Epidermal melanocyte (primary cell): ENCODE data around the gene LOXHD1.

Experiments used
- DNase-seq: peaks from one replicate; pipeline ENCODE4 v3.0.0; 2011; ENCODE audit warnings: low spot score; ENCODE audit not compliant: insufficient read length

LOXHD1 gene

DNA sequence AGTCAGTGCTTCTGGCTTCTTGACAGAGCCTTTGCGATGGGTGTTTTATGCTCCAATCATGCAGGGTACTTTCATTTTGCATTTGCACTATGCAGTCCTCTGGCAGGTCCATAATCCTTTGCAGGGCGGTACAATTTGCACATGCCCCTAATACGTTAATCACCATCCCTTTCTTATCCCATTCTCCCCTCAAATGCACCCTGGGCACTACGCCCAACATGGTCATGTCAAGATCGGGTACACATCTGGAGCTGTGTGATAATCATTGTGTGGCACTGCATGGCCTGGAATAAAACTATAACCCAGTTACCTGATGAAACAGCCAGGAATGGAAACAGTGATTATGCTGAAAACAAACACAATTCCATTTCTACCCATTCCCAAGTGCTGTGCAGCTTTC lies 27.7 kb downstream of the LOXHD1 start:
- no peak for DNase-seq

- no peak for DNase-seq
Measured at GRCh38 chr18:46628206-46628605, 28.8 kb downstream of the LOXHD1 start.

GRCh38 chr18:46627136-46627535 lies 29.9 kb downstream of the LOXHD1 start:
- no peak for DNase-seq

- DNase-seq, result no peak
Measured at GRCh38 chr18:46625069-46625468, 32.0 kb downstream of the LOXHD1 start.

DNA sequence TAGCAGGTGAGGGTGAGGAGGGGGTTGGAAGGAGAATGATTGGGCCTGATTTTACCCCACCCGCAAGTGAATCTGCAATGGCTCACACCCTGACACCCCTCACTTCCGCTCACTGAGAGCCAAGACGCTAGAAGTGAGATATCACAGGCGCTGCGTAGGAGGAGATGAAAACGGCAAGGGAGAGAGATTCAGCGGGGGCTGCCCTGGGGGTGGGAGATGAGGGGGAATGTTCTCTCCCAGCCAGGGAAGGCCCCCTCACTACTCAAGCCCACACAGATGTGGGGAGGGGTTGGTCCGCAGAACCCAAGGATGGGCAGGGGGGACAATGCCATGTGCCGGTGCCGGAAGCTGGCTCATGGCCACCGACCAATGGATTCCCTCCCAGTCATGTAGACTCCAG lies 32.9 kb downstream of the LOXHD1 start:
- no peak for DNase-seq

GRCh38 chr18:46623541-46623940 lies 33.5 kb downstream of the LOXHD1 start:
- no peak for DNase-seq

GRCh38 chr18:46622999-46623398 lies 34.0 kb downstream of the LOXHD1 start:
- DNase-seq, result no peak

DNA sequence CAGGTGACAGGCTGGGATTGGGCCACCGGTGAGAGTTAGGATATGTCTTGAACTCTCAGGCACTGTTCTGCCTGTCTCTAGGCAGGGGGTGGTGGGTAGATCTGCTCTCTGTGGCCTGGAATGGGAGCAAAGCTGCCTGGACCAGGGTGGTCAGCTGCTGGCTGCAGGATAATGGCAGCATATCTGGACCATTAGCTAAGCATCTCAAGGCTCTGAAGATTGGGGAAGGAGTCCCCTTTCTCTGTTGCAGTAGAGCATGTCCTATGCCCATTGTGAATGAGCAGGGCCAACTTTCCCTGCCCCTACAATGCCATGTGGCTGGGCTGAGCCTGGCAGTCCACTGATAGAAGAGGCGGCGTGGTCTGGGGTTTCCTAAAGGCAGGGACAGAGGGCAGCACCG lies 34.6 kb downstream of the LOXHD1 start:
- DNase-seq, result no peak

- no peak for DNase-seq
Measured at GRCh38 chr18:46621871-46622270, 35.1 kb downstream of the LOXHD1 start.

GRCh38 chr18:46621111-46621766 lies 35.8 kb downstream of the LOXHD1 start:
- no peak for DNase-seq

DNA sequence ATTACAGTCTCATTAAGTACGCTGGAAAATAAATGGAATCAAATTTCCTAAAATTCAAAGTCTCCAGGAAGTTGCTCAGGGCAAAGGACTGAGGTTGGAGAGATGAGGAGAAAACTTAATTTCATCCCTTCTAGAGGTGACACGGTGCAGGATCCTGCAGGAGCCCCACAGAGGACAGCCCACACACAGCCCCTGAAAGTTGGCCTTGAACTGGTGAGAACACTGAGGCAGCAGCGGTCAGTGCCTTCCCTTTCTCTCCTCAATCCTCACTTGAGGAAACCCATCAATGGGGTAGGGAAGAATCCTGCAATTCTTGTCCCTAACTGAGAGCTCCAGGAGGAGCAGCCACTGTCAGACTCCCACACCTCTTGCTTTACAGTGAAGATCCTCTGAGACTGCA lies 37.5 kb downstream of the LOXHD1 start:
- DNase-seq, result no peak

DNA sequence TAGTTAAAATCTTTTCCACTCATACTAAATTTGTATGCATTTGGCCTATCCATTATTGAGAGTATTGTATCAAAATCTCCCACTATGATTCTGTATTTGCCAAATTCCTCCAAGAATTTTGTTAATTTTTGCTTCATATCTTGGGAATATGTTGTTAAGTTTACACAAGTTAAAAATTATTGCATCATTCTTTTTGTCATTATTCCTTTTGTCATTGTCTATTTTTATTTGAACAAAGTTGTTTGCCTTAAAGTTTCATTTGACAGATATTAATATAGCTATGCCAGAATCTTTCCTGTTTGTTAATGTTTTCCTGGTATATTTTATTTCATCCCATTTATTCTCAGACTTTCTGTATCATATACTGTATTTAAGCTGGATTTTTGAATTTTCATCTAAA lies 41.3 kb downstream of the LOXHD1 start:
- no peak for DNase-seq

DNA sequence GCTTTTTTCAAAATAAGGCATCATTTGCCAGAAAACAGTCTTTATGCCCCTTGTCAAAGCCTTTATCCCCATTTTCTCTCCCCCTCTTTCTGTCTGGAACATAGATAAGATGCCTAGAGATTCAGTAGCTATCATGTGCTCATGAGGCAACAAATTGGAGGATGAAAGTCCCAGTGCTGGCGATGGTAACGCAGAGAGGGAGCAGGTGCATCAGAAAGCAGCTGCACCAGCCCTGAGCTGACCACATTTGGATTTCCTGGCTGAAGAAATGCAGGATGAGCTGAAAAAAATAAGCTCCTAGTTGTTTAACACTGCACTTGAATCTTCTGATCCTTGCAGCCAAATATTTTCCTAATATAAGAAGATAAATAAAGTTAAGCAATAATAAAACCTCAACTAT lies 48.0 kb downstream of the LOXHD1 start:
- DNase-seq, result no peak

DNA sequence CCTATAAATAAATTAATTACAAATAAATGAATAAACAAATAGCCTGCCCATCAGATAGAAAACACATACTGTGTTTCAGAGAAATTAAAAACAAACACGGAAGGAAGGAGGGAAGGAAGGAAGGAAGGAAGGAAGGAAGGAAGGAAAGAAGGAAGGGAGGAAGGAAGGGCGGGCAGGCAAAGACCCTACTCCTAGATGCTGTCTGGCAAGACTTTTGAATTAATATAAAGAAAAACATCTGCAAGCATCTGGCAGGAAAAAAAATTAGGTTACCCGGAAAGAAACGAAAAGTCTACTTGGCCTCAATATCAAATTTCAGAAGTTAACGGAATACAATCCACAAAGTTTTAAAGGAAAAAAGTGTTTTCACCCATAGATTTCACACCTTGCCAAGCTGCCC lies 49.1 kb downstream of the LOXHD1 start:
- DNase-seq, result no peak

DNA sequence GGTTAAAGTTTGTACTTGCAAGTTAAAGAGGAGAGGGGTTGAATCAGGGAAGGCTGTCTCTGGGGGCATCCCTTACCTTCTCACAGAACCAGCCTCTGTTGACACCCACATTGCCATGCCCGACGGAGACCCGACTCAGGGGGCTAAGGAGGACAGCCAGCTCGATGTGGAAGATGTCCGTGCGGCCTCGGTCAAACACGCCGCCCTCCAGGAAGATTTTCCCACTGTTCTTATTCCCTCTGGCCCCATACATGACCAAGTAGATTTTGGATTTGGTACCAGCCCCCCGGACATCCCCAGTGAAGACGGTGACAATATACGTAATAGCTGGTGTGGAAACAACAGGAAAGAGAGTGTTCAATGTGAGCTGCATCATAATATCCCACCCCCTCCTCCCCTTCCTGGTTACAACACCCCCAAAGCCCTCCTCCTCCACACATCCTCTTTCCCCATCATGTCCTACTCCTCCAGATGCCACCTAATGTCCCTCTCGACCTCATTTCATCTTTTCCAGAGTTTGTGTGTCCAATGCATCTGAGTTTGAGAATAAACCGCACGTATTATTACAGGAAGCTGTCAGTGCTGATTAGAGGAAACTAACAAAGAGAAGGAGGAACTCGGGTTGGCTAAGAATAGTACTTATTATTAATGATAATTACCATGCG lies 55.7 kb downstream of the LOXHD1 start:
- DNase-seq, result no peak

GRCh38 chr18:46596119-46596518 lies 60.9 kb downstream of the LOXHD1 start:
- DNase-seq, result no peak

GRCh38 chr18:46591783-46592391 lies 65.1 kb downstream of the LOXHD1 start:
- no peak for DNase-seq

DNA sequence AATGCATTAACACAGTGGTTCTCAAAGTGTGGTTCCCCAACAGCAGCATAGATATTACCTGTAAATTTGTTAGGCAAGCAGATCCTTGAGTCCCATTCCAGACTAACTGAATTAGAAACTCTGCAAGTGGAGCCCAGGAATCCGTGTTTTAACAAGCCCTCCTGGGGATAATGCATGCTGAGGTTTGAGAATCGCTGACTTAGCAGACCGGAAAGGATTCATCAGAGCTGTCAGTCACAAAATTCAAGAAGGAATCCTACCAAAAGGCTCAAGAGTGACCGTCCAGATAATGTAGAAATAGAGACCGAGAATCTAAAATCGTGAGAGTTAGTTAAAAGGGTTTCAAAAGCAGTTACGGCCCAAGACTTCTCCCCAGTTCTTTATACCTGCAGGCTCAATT lies 66.9 kb downstream of the LOXHD1 start:
- DNase-seq, result no peak

- no peak for DNase-seq
Measured at GRCh38 chr18:46588971-46589660, 67.9 kb downstream of the LOXHD1 start.

DNA sequence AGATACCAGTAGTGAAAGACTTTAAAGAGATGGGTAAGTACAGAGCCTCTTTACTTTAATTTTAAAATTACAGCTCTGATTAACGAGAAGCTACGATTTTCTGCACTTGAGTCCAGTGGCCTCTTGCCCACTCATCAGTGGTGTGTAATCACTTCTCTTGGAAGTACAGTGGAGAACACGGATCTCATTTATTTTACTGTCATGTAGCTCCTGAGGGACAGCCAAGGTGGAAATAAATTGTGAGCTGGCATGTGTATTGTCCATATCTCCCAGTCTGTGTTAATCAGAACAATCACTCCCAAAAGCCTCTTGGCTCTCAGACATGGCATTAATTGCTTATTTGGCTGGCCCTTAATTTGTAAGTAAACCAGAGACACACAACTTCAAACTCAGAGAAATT lies 69.4 kb downstream of the LOXHD1 start:
- DNase-seq, result no peak

- DNase-seq, result no peak
Measured at GRCh38 chr18:46583711-46584110, 73.3 kb downstream of the LOXHD1 start.

GRCh38 chr18:46581648-46582047 lies 75.4 kb downstream of the LOXHD1 start:
- DNase-seq, result no peak
